ENCODE measurements around the gene ABCF1.

The ABCF1 gene

DNA sequence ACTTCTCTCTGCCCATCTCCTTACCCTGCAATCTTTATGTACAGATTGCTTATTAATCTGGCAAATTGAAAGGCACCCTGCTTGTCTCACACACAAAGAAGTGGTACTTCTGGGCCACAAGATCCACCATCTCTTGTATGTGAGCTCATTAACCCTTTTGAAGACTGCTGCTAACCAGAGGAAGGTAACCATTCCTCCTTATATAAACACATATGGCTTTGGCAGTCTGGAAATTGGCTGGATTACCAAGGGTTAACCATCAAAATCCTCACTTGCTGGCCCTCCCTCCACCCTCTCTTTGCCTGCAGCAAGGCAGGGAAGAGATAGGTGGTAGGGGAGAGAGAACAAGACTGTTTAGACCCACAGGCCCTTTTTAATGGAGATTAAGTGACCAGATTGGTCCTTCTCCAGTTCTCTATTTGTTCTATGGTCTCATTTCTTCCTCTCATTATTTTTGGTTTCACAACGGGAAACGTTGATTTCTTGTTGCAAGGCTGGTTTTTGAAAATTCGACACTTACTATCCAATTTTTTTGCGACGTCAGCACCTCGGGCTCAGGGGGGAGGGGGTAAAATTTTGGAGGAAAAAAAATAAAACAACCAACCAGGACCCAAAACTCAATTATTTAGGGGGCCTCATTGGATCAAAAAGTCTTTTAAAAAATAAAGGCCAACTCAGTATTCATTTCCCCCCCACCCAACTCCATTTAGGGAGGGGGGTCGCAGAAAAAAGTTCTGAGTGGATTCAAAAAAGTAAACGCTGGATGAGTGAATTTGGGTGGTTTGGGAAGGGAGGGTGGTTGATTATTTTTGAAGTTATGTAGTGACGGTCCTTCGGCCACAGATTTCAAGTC is 44.9 kb downstream of the ABCF1 start:
- FAIRE-seq (peak; percentile 11), DNase-seq (ENCODE audit: insufficient read length, low spot score) (no peak)
- TF ChIP-seq, protein P1, sequence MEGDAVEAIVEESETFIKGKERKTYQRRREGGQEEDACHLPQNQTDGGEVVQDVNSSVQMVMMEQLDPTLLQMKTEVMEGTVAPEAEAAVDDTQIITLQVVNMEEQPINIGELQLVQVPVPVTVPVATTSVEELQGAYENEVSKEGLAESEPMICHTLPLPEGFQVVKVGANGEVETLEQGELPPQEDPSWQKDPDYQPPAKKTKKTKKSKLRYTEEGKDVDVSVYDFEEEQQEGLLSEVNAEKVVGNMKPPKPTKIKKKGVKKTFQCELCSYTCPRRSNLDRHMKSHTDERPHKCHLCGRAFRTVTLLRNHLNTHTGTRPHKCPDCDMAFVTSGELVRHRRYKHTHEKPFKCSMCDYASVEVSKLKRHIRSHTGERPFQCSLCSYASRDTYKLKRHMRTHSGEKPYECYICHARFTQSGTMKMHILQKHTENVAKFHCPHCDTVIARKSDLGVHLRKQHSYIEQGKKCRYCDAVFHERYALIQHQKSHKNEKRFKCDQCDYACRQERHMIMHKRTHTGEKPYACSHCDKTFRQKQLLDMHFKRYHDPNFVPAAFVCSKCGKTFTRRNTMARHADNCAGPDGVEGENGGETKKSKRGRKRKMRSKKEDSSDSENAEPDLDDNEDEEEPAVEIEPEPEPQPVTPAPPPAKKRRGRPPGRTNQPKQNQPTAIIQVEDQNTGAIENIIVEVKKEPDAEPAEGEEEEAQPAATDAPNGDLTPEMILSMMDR (IDR thresholded peaks at IDR 0.05; ENCODE audit: insufficient read depth, missing control alignments) = no peak

DNA sequence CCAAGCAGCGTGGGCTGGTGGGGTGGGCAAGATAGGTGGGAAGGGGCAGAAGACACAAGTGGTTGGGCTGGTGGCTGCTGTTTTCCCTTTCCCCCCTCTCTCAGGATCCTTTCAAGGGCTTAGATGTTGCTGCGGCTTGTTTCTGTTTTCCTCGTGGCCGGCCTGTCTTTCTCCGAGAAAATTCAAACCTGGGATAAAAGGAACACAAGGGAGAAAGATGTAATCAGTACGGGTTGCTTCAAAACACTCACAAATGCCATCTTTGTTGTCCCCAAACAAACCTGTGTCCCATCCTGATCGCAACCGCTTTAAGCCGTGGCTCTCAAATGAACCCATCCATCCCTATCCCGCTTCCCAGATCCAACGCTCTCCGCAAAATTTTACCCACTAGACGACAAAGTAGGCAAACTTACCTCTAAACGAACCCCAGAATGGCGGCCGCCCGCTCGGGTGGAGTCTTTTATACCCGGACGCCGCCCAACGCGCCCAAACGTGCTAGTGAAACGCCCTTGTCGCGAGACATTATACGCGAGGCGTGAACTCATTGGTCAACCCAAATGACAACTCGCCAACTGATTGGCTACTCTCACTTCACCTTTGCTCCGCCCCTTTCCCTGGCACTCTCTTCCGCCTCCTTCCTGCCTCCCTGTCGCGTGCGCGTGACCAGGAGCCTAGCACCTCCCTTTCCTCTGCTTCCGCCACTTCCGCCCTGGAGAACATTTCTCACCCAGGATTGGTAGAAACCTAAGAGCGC is 45.7 kb downstream of the ABCF1 start, which contains the start of gene PPP1R10:
PPP1R10 (minus strand) TSS at position 433 of the 754 bp plus-strand sequence. CDS start 7,299 bp downstream, outside the sequence.
- peak; percentile 58 for FAIRE-seq
- TF ChIP-seq, protein P1 (IDR thresholded peaks at IDR 0.05; ENCODE audit: insufficient read depth, missing control alignments) = no peak
- DNase-seq (ENCODE audit: insufficient read length, low spot score) = no peak

DNA sequence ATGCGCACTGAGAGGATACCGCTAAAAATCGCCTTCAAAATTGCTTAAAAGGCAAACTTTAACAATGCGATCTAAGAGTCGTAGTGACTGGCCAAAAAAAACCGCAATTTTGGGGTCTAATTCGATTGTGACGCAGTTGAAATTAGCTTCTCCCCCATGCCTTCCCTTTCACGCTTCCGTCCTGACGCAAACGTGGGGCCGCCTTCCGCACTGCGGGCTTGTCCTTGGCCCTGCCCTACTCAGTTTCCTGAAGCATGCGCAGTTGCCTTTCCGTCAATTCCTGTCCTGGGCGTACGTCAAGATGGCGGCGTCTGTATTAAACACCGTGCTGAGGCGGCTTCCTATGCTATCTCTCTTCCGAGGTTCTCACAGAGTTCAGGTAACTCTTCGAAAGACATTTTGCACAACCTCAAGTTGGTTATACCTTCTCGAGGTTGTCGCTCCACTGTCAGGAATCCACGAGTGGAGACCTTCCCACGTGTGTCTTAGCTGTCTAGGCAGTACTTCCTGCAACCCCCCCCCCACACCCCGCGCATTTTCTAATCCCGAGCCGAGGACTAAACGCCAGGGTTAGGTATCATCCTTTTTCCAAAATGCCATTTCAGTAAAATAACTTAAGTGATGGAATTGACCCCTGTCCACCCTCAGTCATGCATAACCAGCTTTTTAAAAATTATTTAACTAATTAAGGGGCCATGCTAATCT is 46.5 kb downstream of the ABCF1 start, which contains the start of gene MRPS18B:
MRPS18B (plus strand) TSS at position 276 of the 705 bp plus-strand sequence; CDS start at position 302, 26 bp downstream.
- TF ChIP-seq, protein P1 (IDR thresholded peaks at IDR 0.05; ENCODE audit: insufficient read depth, missing control alignments) = no peak
- DNase-seq (ENCODE audit: insufficient read length, low spot score) (peak; percentile 32), FAIRE-seq (no peak)

DNA sequence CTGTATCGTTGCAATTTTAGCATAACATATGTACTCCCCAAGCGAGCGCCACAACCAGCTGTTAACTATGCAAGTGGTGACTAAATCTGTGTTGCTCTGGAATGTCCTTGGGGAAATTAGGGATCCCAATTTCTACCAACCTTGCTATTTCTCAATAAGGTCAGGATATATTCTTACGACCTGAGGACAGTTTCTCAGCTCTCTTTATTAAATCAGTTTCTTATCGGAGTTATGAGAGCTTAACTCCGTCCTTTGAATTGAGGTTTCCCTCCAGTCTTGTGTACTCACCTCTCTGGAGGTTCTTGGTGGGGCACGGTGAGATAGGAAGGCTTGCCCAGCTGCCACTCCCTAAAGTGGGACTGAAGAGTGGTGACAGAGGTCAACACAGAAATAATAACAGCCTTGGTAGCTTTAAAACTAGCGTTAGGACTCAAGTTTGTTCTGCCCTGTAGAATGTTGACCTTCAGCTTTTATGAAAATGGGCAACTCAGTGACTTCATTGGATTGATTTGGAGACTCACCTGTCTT is 47.1 kb downstream of the ABCF1 start:
- no peak for FAIRE-seq
- no peak for DNase-seq (ENCODE audit: insufficient read length, low spot score)
- TF ChIP-seq, protein P1 (IDR thresholded peaks at IDR 0.05; ENCODE audit: insufficient read depth, missing control alignments) = no peak

DNA sequence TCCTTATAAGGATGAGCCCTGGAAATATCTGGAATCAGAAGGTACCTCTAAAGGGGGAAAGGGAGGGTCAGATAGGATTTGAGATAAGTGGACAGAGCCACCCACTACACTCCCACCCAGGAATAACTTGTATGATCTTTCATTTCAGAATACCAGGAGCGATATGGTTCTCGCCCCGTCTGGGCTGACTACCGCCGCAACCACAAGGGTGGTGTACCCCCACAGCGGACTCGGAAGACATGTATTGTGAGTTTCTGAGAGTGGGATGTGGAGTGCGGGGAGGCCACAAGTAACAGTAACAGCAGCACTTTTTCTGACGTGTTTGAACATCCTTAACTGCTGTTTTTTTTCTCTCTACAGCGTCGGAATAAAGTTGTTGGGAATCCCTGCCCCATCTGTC is 48.3 kb downstream of the ABCF1 start:
- DNase-seq (ENCODE audit: insufficient read length, low spot score) = no peak
- FAIRE-seq = no peak
- TF ChIP-seq, protein P1 (IDR thresholded peaks at IDR 0.05; ENCODE audit: insufficient read depth, missing control alignments) = no peak

DNA sequence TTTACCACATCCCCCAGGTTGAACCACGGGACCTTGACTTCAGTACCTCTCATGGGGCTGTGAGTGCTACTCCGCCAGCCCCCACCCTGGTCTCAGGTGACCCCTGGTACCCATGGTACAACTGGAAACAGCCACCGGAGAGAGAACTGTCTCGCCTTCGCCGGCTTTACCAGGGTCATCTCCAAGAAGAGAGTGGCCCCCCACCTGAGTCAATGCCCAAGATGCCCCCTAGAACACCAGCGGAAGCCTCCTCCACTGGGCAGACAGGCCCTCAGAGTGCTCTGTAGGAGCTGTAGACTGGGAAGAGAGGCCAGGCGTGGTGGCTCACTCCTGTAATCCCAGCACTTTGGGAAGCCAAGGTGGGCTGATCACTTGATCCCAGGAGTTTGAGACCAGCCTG is 54.3 kb downstream of the ABCF1 start:
- DNase-seq (ENCODE audit: insufficient read length, low spot score) (no peak), FAIRE-seq (no peak)
- TF ChIP-seq, protein P1 (IDR thresholded peaks at IDR 0.05; ENCODE audit: insufficient read depth, missing control alignments) = no peak

Measured in D721Med (cell line).